ENCODE data around the gene AGPAT4.
"Not testable (repeated sequence)": the region's sequence is repeated elsewhere in the genome, so short reads cannot be mapped to it uniquely, and the experiment has no call there.

GRCh38 chr6:161314541-161315245, 40.8 kb upstream of the AGPAT4 start:
- not testable (repeated sequence) for TF ChIP-seq POLR2A (IDR thresholded peaks at IDR 0.05)
- TF ChIP-seq, protein P1, sequence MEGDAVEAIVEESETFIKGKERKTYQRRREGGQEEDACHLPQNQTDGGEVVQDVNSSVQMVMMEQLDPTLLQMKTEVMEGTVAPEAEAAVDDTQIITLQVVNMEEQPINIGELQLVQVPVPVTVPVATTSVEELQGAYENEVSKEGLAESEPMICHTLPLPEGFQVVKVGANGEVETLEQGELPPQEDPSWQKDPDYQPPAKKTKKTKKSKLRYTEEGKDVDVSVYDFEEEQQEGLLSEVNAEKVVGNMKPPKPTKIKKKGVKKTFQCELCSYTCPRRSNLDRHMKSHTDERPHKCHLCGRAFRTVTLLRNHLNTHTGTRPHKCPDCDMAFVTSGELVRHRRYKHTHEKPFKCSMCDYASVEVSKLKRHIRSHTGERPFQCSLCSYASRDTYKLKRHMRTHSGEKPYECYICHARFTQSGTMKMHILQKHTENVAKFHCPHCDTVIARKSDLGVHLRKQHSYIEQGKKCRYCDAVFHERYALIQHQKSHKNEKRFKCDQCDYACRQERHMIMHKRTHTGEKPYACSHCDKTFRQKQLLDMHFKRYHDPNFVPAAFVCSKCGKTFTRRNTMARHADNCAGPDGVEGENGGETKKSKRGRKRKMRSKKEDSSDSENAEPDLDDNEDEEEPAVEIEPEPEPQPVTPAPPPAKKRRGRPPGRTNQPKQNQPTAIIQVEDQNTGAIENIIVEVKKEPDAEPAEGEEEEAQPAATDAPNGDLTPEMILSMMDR (IDR thresholded peaks at IDR 0.05): not testable (repeated sequence)

Measured in testis (tissue), 2 donors.